ENCODE measurements around the gene GTF2F1.

- TF ChIP-seq POLR2AphosphoS5 (IDR thresholded peaks at IDR 0.05), result no peak
- TF ChIP-seq CTCF (IDR thresholded peaks at IDR 0.05 in 8 of 11, conservative IDR thresholded peaks at IDR 0.05 in 3 of 11), result no peak
Measured at GRCh38 chr19:6343462-6343861, 49.5 kb downstream of the GTF2F1 start.
